Body of pancreas (tissue), 4 donors: ENCODE results near the gene INAFM2. TPM values are rescaled to one million over a fixed set of nuclear protein-coding genes. Genes with fewer than 3 reads are reported as not detected.

ENCODE experiments used
- ATAC-seq: fragments of 150-250 bp; one replicate; pipeline ENCODE4 v1.9.1; 2016
- DNase-seq, 4 donors: peaks; one replicate each; pipeline ENCODE4 v3.0.0-alpha.2; 2019
- H3K27ac ChIP-seq, 4 donors: fragments of 200-600 bp; sonication (generic); 1 replicate in 3 of 4; 2 replicates in 1 of 4; pipeline versions ENCODE4 v1.5.1 to v1.6.1; 2016 to 2019; ENCODE audit warnings: mild to moderate bottlenecking in 1 of 4, mixed read lengths in 1 of 4, moderate library complexity in 1 of 4
- H3K27me3 ChIP-seq, 2 donors: fragments of 200-600 bp; sonication (generic); one replicate each; pipeline ENCODE4 v1.6.0; 2016; ENCODE audit warnings: mild to moderate bottlenecking in 1 of 2
- H3K36me3 ChIP-seq, 2 donors: fragments of 200-600 bp; sonication (generic); replicated peaks in 1 of 2; 2 replicates each; pipeline ENCODE4 v1.5.1; 2016; ENCODE audit warnings: low read depth in 2 of 2; ENCODE audit not compliant: insufficient read depth in 1 of 2
- H3K4me1 ChIP-seq: fragments of 200-600 bp; sonication (generic); one replicate; pipeline ENCODE4 v1.6.0; 2016
- H3K4me3 ChIP-seq, 2 donors: fragments of 200-600 bp; sonication (generic); 1 replicate in 1 of 2; 2 replicates in 1 of 2; pipeline ENCODE4 v1.5.1; 2016 to 2019
- H3K9me3 ChIP-seq, 3 donors: fragments of 200-600 bp; sonication (generic); 1 replicate in 2 of 3; 2 replicates in 1 of 3; pipeline ENCODE4 v1.5.1; 2016
- CTCF ChIP-seq, 7 experiments: fragments of 450-650 bp in 4 of 7; fragments of 200-600 bp in 3 of 7; sonication (generic) in 3 of 7; IDR thresholded peaks; one replicate each; pipeline ENCODE4 v1.5.1; 2016 to 2019; ENCODE audit warnings: antibody characterized with exemption in 7 of 7
- POLR2A ChIP-seq, 3 donors: fragments of 450-650 bp; IDR thresholded peaks; one replicate each; pipeline ENCODE4 v1.6.1; 2016; ENCODE audit warnings: antibody characterized with exemption in 3 of 3, mild to moderate bottlenecking in 2 of 3
- whole genome bisulfite sequencing, 2 donors: methylation state at CpG; one replicate each; pipeline ENCODE4 v1.1.5; 2017; 5-methylcytosine and 5-hydroxymethylcytosine counted together
- intact Hi-C: fragments of 100-400 bp; cut with DNase I; formaldehyde crosslinking; loops from one replicate; pipeline ENCODE4 v1.15.1; 2023
- total RNA-seq, 2 donors: library from RNA; depleted of rRNA; stranded (reverse); fragments of >200 nt; gene quantifications; one replicate each; pipeline ENCODE4 v1.1.0, GENCODE V29; 2016

The INAFM2 gene
- total RNA-seq, 2 donors from 2014 or later, result 8.8 to 22.4 TPM

- no peaks in the 10 kb centered on the region for H3K36me3 ChIP-seq
- no peaks in the 10 kb centered on the region for H3K27me3 ChIP-seq
- no peak overlapping the region for H3K27ac ChIP-seq
- intact Hi-C loops, result no loop called here
- TF ChIP-seq POLR2A (IDR thresholded peaks at IDR 0.05) (peak in 1 of 3 donors; percentile 7), CTCF (IDR thresholded peaks at IDR 0.05) (no peak)
- ATAC-seq (no peak), DNase-seq (no peak)
- no peaks in the 10 kb centered on the region for H3K9me3 ChIP-seq
- no peak overlapping the region for H3K4me3 ChIP-seq
- peaks cover 10% of the 10 kb centered on the region for H3K4me1 ChIP-seq
- WGBS, 2 donors, result 79% methylated on average over 3 to 6 of the region's 6 CpGs
Observed at GRCh38 chr15:40345867-40346578, 22.5 kb downstream of the INAFM2 start.

- intact Hi-C loops, result no loop called here
- ATAC-seq (no peak), DNase-seq (no peak)
- WGBS, 2 donors, result 83 to 85% methylated on average over 15 of the region's 15 CpGs
- no peak for TF ChIP-seq POLR2A (IDR thresholded peaks at IDR 0.05)
- no peak for TF ChIP-seq CTCF (IDR thresholded peaks at IDR 0.05)
- H3K27me3 ChIP-seq, result no peaks in the 10 kb centered on the region
- peaks cover 6% of the 10 kb centered on the region for H3K4me1 ChIP-seq
- no peak overlapping the region for H3K4me3 ChIP-seq
- no peaks in the 10 kb centered on the region for H3K9me3 ChIP-seq
- no peak overlapping the region for H3K27ac ChIP-seq
- no peaks in the 10 kb centered on the region for H3K36me3 ChIP-seq
Observed at GRCh38 chr15:40346579-40347558, 23.4 kb downstream of the INAFM2 start.

GRCh38 chr15:40347559-40348473, 24.3 kb downstream of the INAFM2 start:
- no peak for ATAC-seq
- no peak for DNase-seq

More at GRCh38 chr15:40347559-40348473, 24.3 kb downstream of the INAFM2 start:
- WGBS, 2 donors, result 79 to 80% methylated on average over 11 of the region's 11 CpGs
- Histone ChIP-seq H3K27me3 (no peaks in the 10 kb centered on the region), H3K27ac (no peak overlapping the region), H3K4me3 (no peak overlapping the region), H3K9me3 (no peaks in the 10 kb centered on the region), H3K4me1 (peaks cover 6% of the 10 kb centered on the region), H3K36me3 (no peaks in the 10 kb centered on the region)
- no peak for TF ChIP-seq POLR2A (IDR thresholded peaks at IDR 0.05)
- TF ChIP-seq CTCF (IDR thresholded peaks at IDR 0.05), result no peak
- intact Hi-C loops, result no loop called here
